HG03025 (cell line): Measurements from ENCODE around the gene HHIPL1.
"Not testable (repeated sequence)": the region's sequence is repeated elsewhere in the genome, so short reads cannot be mapped to it uniquely, and the experiment has no call there.

Source experiments
- ATAC-seq: cut with Tn5 transposase; IDR thresholded peaks from one replicate; pipeline ENCODE4 v1.9.1; 2021; ENCODE audit warnings: mild to moderate bottlenecking, moderate library complexity; ENCODE audit not compliant: unreplicated experiment, low FRiP score

The HHIPL1 gene

DNA sequence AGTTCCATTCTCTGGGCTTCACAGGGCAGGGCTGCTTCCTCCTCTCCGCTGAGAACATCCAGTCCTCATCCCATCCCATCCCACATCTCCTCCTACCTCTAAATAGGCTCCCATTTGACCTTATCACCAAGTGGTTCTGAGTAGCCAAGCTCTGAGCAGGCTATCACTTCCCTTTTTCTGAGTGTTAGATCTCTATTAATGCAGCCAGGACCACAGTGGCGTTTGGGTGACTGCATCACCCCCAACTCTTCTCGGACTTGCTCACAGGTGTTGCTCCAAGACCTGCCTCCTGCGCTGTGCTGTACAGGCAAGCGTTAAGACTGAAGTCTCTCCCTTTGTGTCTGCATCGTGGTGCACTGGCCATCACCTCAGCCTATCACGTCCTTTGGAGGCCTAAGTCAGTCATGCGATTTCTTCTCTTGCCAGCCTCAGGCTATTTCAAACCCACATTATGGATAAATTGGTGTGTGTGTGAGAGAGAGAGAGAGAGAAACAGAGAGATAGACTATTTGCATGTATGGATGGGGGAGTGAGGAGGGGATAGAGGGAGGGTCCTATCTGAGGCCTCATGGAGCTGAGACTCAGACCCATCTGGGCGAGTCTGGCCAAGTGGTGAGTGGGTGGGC is 12.4 kb upstream of the HHIPL1 start:
- ATAC-seq: no peak

DNA sequence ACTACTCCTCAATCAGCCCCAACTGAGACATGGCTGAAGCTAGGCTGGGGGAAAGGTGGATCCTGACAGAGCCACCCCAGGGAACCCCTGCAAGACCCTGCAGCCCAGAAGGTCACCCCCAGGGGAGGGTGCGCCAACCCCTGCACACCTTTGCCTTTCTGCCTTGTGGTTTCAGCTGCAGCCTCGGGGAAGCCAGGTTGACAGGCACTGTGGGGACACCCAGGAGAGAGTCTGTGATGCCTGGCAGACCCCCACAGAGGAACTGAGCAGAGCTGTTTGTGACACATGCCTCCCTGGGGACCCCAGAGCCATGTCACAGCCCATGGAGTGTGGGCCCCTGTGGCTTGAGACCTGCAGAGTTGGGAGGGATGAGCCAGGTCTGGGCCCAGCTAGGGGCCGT is 11.8 kb upstream of the HHIPL1 start:
- ATAC-seq: no peak

DNA sequence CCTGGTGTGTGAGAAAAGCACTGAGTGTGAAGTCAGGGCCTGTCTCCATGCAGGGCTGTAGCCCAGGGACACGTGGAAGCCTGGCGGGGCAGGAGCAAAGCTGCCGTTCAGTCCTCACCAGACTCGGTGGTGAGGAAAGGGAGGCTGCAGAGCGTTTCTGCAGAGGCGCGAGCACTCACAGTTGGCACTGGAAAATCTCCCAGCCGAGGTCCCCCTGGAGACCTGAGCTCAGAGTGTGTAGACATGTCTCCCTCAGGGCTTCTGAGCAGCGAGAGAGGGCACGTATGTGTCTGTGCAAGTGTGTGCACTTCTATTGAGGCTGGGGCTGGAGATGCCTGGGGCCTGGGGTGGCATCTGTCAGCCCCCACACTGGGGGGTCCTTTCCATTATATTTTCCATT is 11.0 kb upstream of the HHIPL1 start:
- no peak for ATAC-seq

DNA sequence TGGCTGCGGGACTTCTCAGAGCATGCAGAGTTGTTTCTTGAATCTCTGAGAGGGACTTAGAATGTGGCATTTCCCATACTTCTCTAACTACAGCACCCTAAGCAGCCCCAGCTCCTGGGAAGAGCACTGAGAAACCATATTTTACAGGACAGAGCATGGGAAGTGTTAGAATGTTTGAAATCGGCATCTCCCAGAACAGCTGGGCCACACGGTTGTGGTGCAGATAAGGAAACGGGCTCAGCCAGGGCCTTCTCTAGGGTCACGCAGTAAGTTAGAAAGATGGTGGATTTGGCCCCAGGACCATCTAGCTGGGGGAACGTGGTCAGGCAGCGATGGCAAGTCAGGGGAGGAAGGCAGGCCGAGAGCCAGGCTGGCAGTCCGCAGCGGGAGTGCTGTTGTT is 10.5 kb upstream of the HHIPL1 start:
- no peak for ATAC-seq

GRCh38 chr14:99635116-99635515 is 9.8 kb upstream of the HHIPL1 start:
- no peak for ATAC-seq

GRCh38 chr14:99636487-99636886 is 8.4 kb upstream of the HHIPL1 start:
- ATAC-seq: no peak

- ATAC-seq: no peak
Measured at GRCh38 chr14:99637624-99638023, 7.3 kb upstream of the HHIPL1 start.

DNA sequence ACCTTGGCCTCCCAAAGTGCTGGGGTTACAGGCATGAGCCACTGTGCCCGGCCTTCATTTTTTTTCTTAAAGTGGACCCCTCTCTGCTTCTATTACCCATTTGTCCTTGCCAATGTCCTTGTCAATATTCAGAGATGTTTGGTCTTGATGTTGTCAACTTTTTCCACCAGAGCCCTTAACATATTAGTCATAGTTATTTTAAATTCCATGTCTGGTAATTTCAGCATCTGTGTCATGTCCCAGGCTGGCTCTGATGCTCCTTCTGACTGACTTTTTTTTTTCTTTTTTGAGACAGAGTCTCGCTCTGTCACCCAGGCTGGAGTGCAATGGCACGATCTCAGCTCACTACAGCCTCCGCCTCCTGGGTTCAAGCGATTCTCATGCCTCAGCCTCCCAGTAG is 2.2 kb upstream of the HHIPL1 start:
- not testable (repeated sequence) for ATAC-seq

DNA sequence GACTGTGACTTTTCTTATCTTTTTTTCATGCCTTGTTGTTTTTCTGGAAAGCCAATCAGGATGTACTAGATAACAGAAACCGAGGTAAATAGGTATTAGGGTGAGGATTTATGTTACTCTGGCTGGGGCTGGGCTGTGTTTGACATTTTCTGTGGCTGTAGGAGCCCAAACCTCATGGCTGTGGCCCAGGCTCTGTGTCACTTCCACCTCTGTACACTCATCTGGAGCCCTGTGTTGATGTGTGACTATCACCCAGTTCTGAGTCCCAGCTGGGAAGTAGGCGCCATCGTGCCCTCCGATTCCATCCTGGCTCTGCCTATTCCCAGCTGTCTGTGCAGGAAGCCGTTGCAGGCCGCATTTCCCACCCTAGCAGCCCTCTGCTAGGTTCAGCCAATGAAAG is 1.6 kb upstream of the HHIPL1 start:
- ATAC-seq: no peak

GRCh38 chr14:99644035-99644587 is 818 bp upstream of the HHIPL1 start:
- ATAC-seq: no peak

GRCh38 chr14:99645545-99646505 is 896 bp downstream of the HHIPL1 start:
- ATAC-seq: no peak

- ATAC-seq: no peak
Measured at GRCh38 chr14:99647411-99647810, 2.5 kb downstream of the HHIPL1 start.

GRCh38 chr14:99648027-99648784 is 3.3 kb downstream of the HHIPL1 start:
- ATAC-seq: no peak

DNA sequence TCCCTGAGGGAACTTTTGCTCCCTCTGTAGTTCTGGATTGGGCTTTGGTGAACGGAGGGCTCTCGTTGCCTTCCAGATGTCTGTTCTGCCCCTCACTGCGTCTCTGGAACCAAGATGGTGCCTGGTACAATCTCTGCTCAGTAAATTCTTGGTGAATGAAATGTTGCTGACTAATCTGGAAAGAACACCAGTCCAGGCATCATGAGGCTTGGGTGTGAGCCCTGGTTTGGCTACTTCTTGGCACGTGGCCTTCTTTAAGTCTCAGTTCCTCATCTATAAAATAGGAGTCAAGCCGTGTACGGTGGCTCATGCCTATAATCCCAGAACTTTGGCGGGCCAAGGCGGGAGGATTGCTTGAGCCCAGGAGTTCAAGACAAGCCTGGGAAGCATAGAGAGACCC is 4.3 kb downstream of the HHIPL1 start:
- ATAC-seq: no peak

DNA sequence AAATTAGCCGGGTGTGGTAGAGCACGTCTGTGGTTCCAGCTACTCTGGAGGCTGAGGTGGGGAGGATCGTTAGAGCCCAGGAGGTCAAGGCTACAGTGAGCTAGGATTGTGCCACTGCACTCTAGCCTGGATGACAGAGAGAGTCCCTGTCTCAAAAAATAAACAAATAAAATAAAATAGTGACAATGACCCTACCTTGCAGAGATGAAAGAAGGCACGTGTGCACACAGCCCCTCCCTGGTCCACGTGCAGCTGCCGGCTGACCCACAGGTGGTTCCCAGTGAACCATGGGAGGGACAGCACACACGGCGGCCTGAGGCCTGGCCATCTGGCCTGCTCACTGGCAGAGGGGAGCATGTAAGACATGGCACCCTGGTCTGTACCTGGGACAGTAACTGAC is 4.7 kb downstream of the HHIPL1 start:
- ATAC-seq: no peak

DNA sequence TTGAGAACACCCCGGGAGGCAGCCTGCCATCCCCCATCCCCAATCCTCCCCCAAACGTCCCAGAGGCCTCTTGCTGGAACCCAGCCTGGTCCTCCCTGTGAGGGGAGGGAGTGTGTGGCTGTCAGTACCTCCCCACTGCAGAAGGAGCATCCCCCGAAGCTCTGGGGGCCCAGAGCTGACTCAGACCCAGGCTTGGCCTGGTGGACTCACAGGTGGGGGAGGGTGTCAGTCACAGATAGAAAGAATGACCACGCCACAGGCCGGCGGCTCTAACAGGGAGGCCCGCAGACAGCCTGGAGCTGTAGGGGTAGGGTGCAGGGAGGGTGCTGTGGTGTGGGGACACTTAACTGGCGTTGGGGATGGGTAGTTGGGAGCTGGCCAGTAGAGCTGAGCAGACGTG is 5.3 kb downstream of the HHIPL1 start:
- ATAC-seq: no peak

DNA sequence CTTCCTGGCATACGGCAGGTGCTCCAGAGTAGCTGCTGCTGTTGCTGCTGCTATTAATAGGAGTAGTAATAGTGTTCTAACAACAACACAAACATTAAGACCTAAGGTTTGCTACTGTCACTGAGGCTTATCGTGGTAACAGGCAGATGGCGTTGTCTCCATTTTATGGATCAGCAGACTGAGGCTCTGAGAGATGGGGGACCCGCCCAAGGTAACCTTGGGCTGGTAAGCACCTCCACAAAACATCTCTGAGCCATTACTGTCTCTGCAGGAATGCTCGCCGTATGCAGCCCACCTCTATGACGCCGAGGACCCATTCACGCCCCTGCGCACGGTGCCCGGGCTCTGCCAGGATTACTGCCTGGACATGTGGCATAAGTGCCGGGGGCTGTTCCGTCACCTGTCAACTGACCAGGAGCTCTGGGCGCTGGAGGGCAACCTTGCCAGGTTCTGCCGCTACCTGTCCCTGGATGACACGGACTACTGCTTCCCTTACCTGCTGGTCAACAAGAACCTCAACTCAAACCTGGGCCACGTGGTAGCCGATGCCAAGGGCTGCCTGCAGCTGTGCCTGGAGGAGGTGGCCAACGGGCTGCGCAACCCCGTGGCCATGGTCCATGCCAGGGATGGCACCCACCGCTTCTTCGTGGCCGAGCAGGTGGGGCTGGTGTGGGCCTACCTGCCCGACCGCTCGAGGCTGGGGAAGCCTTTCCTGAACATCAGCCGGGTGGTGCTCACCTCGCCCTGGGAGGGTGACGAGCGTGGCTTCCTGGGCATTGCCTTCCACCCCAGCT is 7.2 kb downstream of the HHIPL1 start:
- ATAC-seq: no peak

DNA sequence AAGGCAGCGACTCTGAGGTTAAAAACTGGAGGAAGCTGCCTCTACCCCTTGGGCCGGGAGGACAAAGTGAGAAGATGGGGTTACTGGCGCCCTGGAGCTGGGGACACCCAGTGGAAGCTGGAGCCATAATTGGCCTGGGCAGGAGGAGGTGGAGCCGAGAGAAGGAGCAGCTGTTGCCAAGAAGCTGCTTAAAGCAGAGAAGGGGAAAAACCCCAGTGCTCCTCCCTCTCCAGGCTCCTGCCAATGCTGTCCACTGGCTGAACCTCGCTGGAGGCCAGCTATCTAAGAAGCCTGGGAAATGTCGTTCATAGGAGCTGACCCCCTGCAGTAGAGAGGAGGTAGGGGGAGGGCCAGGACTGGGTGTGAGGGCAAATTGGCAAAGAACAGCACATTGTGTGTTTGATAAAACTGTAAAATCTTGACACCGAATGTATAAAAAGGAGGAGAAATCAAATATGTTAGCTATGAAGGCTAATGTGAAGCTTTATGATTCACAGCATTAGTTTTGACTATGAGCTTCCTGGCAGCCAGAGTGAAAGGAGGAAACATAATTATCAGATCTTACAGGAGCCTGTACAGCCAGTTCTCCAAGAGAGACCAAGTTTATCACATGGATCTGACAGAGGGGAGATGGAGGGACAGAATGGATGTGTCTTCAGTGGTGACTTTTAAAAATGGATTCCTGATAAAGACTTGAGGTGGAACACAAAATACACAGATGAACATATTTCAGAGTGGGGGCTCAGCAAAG is 9.5 kb downstream of the HHIPL1 start:
- ATAC-seq: no peak

DNA sequence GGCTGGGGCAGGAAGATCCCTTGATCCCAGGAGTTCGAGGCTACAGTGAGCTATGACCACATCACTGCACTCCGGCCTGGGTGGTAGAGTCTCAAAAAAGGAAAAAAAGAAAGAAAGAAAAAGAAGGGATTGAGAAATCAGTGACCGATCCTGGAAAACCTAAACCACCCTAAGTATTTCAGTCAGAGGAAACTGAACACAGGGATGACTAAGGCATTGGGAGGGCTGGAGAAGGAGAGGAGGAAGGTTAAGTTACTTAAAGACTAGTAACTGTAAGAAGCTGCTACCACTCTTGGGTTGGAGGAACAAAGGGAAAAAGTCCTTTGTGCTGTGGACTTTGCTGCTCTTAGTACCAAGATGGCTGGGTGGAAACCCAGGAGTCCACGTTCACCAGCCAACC is 10.6 kb downstream of the HHIPL1 start:
- no peak for ATAC-seq
